Measurements from ENCODE around the gene ZNF281.
"Not testable (repeated sequence)": the region's sequence is repeated elsewhere in the genome, so short reads cannot be mapped to it uniquely, and the experiment has no call there.

The ZNF281 gene

GRCh38 chr1:200428482-200429205 is 18.8 kb upstream of the ZNF281 start:
- no peak for DNase-seq (ENCODE audit: low spot score)

GRCh38 chr1:200427744-200428143 is 17.9 kb upstream of the ZNF281 start:
- no peak for DNase-seq (ENCODE audit: low spot score)

GRCh38 chr1:200426196-200426595 is 16.4 kb upstream of the ZNF281 start:
- DNase-seq (ENCODE audit: low spot score), result no peak

- no peak for DNase-seq (ENCODE audit: low spot score)
These were observed 13.4 kb upstream of the ZNF281 start for GRCh38 chr1:200423235-200423634.

GRCh38 chr1:200422211-200422610 is 12.4 kb upstream of the ZNF281 start:
- DNase-seq (ENCODE audit: low spot score), result no peak

- DNase-seq (ENCODE audit: low spot score), result no peak
These were observed 6.2 kb upstream of the ZNF281 start for GRCh38 chr1:200415789-200416593.

- DNase-seq (ENCODE audit: low spot score), result no peak
These were observed 5.4 kb upstream of the ZNF281 start for GRCh38 chr1:200415227-200415626.

- DNase-seq (ENCODE audit: low spot score), result no peak
These were observed 4.8 kb upstream of the ZNF281 start for GRCh38 chr1:200414657-200415056.

- DNase-seq (ENCODE audit: low spot score), result not testable (repeated sequence)
These were observed 3.9 kb upstream of the ZNF281 start for GRCh38 chr1:200413766-200414165.

GRCh38 chr1:200411406-200412257 is 1.8 kb upstream of the ZNF281 start:
- no peak for DNase-seq (ENCODE audit: low spot score)

- peak; percentile 24 for DNase-seq (ENCODE audit: low spot score)
These were observed 686 bp upstream of the ZNF281 start for GRCh38 chr1:200410566-200410878.

- DNase-seq (ENCODE audit: low spot score), result peak; percentile 20
These were observed 554 bp downstream of the ZNF281 start for GRCh38 chr1:200409203-200409760.

GRCh38 chr1:200406161-200406797 is 3.6 kb downstream of the ZNF281 start:
- no peak for DNase-seq (ENCODE audit: low spot score)

- DNase-seq (ENCODE audit: low spot score), result no peak
These were observed 4.6 kb downstream of the ZNF281 start for GRCh38 chr1:200405264-200405663.

GRCh38 chr1:200401708-200402107 is 8.1 kb downstream of the ZNF281 start:
- no peak for DNase-seq (ENCODE audit: low spot score)

GRCh38 chr1:200401263-200401662 is 8.6 kb downstream of the ZNF281 start:
- no peak for DNase-seq (ENCODE audit: low spot score)

- DNase-seq (ENCODE audit: low spot score), result no peak
These were observed 9.3 kb downstream of the ZNF281 start for GRCh38 chr1:200400556-200400955.

GRCh38 chr1:200399860-200400259 is 10.0 kb downstream of the ZNF281 start:
- no peak for DNase-seq (ENCODE audit: low spot score)

- DNase-seq (ENCODE audit: low spot score), result no peak
These were observed 11.5 kb downstream of the ZNF281 start for GRCh38 chr1:200398373-200398772.

- DNase-seq (ENCODE audit: low spot score), result no peak
These were observed 17.1 kb downstream of the ZNF281 start for GRCh38 chr1:200392625-200393185.

- DNase-seq (ENCODE audit: low spot score), result no peak
These were observed 18.1 kb downstream of the ZNF281 start for GRCh38 chr1:200391747-200392146.

GRCh38 chr1:200388791-200389190 is 21.0 kb downstream of the ZNF281 start:
- DNase-seq (ENCODE audit: low spot score), result no peak

Measured in CD4-positive, alpha-beta T cell treated with Interleukin-15 for 4 hours (primary cell).